DMS153 (cell line): Measurements from ENCODE around the gene LRRC36.
A peak's percentile ranks its signal among the peaks of the same experiment; 100 is the strongest.
"Not testable (repeated sequence)": the region's sequence is repeated elsewhere in the genome, so short reads cannot be mapped to it uniquely, and the experiment has no call there.

Experiments
- DNase-seq: peaks from one replicate; lab custom pipeline; 2025; lab: John Stamatoyannopoulos, UW

Gene LRRC36

GRCh38 chr16:67405336-67405735 is 78.7 kb downstream of the LRRC36 start:
- DNase-seq, result no peak

- no peak for DNase-seq
These were observed 79.7 kb downstream of the LRRC36 start for GRCh38 chr16:67406111-67406971.

GRCh38 chr16:67407176-67407787 is 80.7 kb downstream of the LRRC36 start:
- DNase-seq, result no peak

- DNase-seq, result no peak
These were observed 81.3 kb downstream of the LRRC36 start for GRCh38 chr16:67407788-67408452.

GRCh38 chr16:67409631-67410030 is 83.0 kb downstream of the LRRC36 start:
- DNase-seq, result no peak

- no peak for DNase-seq
These were observed 84.7 kb downstream of the LRRC36 start for GRCh38 chr16:67411339-67411738.

- DNase-seq, result no peak
These were observed 85.7 kb downstream of the LRRC36 start for GRCh38 chr16:67412294-67412693.

GRCh38 chr16:67413978-67414911 is 87.6 kb downstream of the LRRC36 start:
- peak; percentile 15 for DNase-seq

- DNase-seq, result not testable (repeated sequence)
These were observed 88.8 kb downstream of the LRRC36 start for GRCh38 chr16:67415421-67415820.

GRCh38 chr16:67415872-67416793 is 89.5 kb downstream of the LRRC36 start, which contains the start of gene ZDHHC1:
Gene ZDHHC1 (minus strand): TSS chr16:67416477. CDS start chr16:67407775, 8,702 bp downstream.
- peak; percentile 5 for DNase-seq

- DNase-seq, result no peak
These were observed 90.9 kb downstream of the LRRC36 start for GRCh38 chr16:67417333-67418061.

- DNase-seq, result no peak
These were observed 92.9 kb downstream of the LRRC36 start for GRCh38 chr16:67419502-67419901.

- no peak for DNase-seq
These were observed 93.3 kb downstream of the LRRC36 start for GRCh38 chr16:67419931-67420330.

- no peak for DNase-seq
These were observed 94.4 kb downstream of the LRRC36 start for GRCh38 chr16:67421030-67421429.

- DNase-seq, result no peak
These were observed 96.4 kb downstream of the LRRC36 start for GRCh38 chr16:67423015-67423414.

- no peak for DNase-seq
These were observed 97.1 kb downstream of the LRRC36 start for GRCh38 chr16:67423611-67424260.

- no peak for DNase-seq
These were observed 97.6 kb downstream of the LRRC36 start for GRCh38 chr16:67424261-67424615.

- DNase-seq, result no peak
These were observed 98.4 kb downstream of the LRRC36 start for GRCh38 chr16:67425061-67425460.

GRCh38 chr16:67425580-67425979 is 99.0 kb downstream of the LRRC36 start:
- no peak for DNase-seq
